NCI-H69 (cell line): ENCODE results near the gene EEF1G.
"Not testable (repeated sequence)": the region's sequence is repeated elsewhere in the genome, so short reads cannot be mapped to it uniquely, and the experiment has no call there.

ENCODE experiments used
- DNase-seq: peaks from one replicate; lab custom pipeline; 2025; lab: John Stamatoyannopoulos, UW

The EEF1G gene

GRCh38 chr11:62555464-62556107 lies 18.1 kb downstream of the EEF1G start:
- DNase-seq = no peak

- peak; percentile 52 for DNase-seq
Measured at GRCh38 chr11:62554387-62555167, 19.1 kb downstream of the EEF1G start.

- DNase-seq = peak; percentile 43
Measured at GRCh38 chr11:62553839-62554361, 19.8 kb downstream of the EEF1G start.

GRCh38 chr11:62553080-62553838 lies 20.4 kb downstream of the EEF1G start:
- DNase-seq = peak; percentile 67

- DNase-seq = no peak
Measured at GRCh38 chr11:62552485-62553079, 21.1 kb downstream of the EEF1G start.

- DNase-seq = not testable (repeated sequence)
Measured at GRCh38 chr11:62550478-62550877, 23.2 kb downstream of the EEF1G start.

GRCh38 chr11:62548545-62549335 lies 25.0 kb downstream of the EEF1G start:
- peak; percentile 10 for DNase-seq

GRCh38 chr11:62547691-62548281 lies 25.9 kb downstream of the EEF1G start:
- no peak for DNase-seq

- DNase-seq = no peak
Measured at GRCh38 chr11:62546929-62547625, 26.6 kb downstream of the EEF1G start.

- peak; percentile 73 for DNase-seq
Measured at GRCh38 chr11:62546244-62546928, 27.3 kb downstream of the EEF1G start, which contains the start of gene AHNAK. Gene AHNAK, minus strand, starts transcription at chr11:62546806. Its CDS starts 10,708 bp downstream, at chr11:62536098.

- peak; percentile 73 for DNase-seq
Measured at GRCh38 chr11:62545437-62546243, 28.1 kb downstream of the EEF1G start.

- DNase-seq = peak; percentile 60
Measured at GRCh38 chr11:62544581-62545436, 28.9 kb downstream of the EEF1G start.

GRCh38 chr11:62543680-62544444 lies 29.8 kb downstream of the EEF1G start:
- DNase-seq = no peak

GRCh38 chr11:62542750-62543567 lies 30.7 kb downstream of the EEF1G start:
- DNase-seq = peak; percentile 85

GRCh38 chr11:62542111-62542745 lies 31.5 kb downstream of the EEF1G start:
- peak; percentile 82 for DNase-seq
